Activated CD8-positive, alpha-beta memory T cell treated with anti-CD3 and anti-CD28 coated beads, Interleukin-2, amount 10 ng/mL, durations not matched to agents 7 days and 5 days (primary cell): Measurements from ENCODE around the gene ST3GAL5. TPM values are rescaled to one million over a fixed set of nuclear protein-coding genes. Genes with fewer than 3 reads are reported as not detected.
"Not testable (repeated sequence)": the region's sequence is repeated elsewhere in the genome, so short reads cannot be mapped to it uniquely, and the experiment has no call there.

Source experiments
- ATAC-seq: fragments of 150-1000 bp; cut with Tn5 transposase; one replicate; pipeline ENCODE4 v1.10.0; 2021; ENCODE audit warnings: moderate library complexity
- CTCF ChIA-PET: fragments of 350-600 bp; sonication (Branson Sonifier 250); formaldehyde crosslinking; loops from one replicate; lab custom pipeline; 2021; ENCODE audit warnings: antibody characterized with exemption; lab: Charles Lee
- DNase-seq: peaks from one replicate; pipeline ENCODE4 v3.0.0-alpha.2; 2020
- H3K27ac Mint-ChIP-seq: one replicate; pipeline ENCODE4 v1.8.0; 2021; ENCODE audit warnings: mild to moderate bottlenecking, mixed read lengths
- H3K27me3 Mint-ChIP-seq: one replicate; pipeline ENCODE4 v1.8.0; 2021; ENCODE audit warnings: mixed read lengths
- H3K36me3 Mint-ChIP-seq: one replicate; pipeline ENCODE4 v1.8.0; 2021; ENCODE audit warnings: mild to moderate bottlenecking, mixed read lengths
- H3K4me1 Mint-ChIP-seq: one replicate; pipeline ENCODE4 v1.8.0; 2021; ENCODE audit warnings: mixed read lengths
- H3K4me3 Mint-ChIP-seq: one replicate; pipeline ENCODE4 v1.8.0; 2021; ENCODE audit warnings: mild to moderate bottlenecking, moderate library complexity, mixed read lengths
- H3K9me3 Mint-ChIP-seq: one replicate; pipeline ENCODE4 v1.8.0; 2022; ENCODE audit warnings: low read depth, mixed read lengths
- total RNA-seq, 2 experiments: library from RNA; stranded (reverse); gene quantifications; one replicate each; pipeline ENCODE4 v1.2.3, GENCODE V29; 2021

Gene ST3GAL5
- total RNA-seq, 2 experiments from 2014 or later = 73.9 to 74.0 TPM

DNA sequence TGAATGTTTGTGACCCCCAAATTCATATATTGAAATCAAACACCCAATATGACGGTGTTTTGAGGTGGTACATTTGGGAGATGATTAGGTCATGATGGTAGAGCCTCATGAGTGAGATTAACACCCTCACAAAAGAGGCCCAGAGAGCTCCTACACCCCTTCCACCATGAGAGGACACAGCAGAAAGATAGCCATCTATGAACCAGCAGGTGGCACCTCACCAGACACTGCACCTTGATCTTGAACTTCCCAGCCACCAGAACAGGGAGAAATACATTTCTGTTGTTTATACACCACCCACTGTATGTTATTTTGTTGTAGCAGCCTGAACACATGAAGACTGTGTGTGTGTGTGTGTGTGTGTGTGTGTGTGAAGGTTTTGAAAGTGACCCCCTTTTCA lies 58.1 kb downstream of the ST3GAL5 start:
- CTCF ChIA-PET = interaction anchor here (0.8 to 12.2 kb wide), 21 partner anchors 8 to 390 kb away, joined by 3 to 391 read pairs (median 5); partner anchors contain the start of genes POLR1A, PTCD3 and ST3GAL5
- H3K9me3 Mint-ChIP-seq = peaks cover 8% of the 10 kb centered on the region
- no peak for DNase-seq
- peaks cover 11% of the 10 kb centered on the region for H3K27me3 Mint-ChIP-seq
- H3K36me3 Mint-ChIP-seq = peaks cover 21% of the 10 kb centered on the region
- H3K27ac Mint-ChIP-seq = no peak overlapping the region
- peaks cover 40% of the 10 kb centered on the region for H3K4me1 Mint-ChIP-seq
- H3K4me3 Mint-ChIP-seq = no peak overlapping the region
- ATAC-seq = peak; percentile 49

DNA sequence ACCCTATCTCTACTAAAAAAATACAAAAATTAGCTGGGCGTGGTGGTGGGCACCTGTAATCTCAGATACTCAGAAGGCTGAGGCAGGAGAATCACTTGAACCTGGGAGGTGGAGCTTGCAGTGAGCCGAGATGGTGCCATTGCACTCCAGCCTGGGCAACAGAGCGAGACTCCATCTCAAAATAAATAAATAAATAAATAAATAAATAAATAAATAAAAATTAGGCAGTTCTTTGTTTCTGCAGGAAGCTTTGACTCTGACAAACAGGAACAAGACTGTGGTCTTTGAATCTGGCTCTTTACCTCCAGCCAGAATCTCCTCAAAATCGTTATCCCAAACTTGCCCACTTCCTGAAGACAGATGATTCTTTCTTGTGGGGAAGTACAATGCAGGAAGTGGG lies 59.4 kb downstream of the ST3GAL5 start:
- not testable (repeated sequence) for H3K9me3 Mint-ChIP-seq, H3K4me3 Mint-ChIP-seq, H3K27ac Mint-ChIP-seq, DNase-seq, ATAC-seq
- peaks cover 12% of the 10 kb centered on the region for H3K36me3 Mint-ChIP-seq
- peaks cover 40% of the 10 kb centered on the region for H3K4me1 Mint-ChIP-seq
- H3K27me3 Mint-ChIP-seq = peaks cover 13% of the 10 kb centered on the region
- CTCF ChIA-PET = interaction anchor here (1.1 to 12.2 kb wide), 15 partner anchors 10 to 274 kb away, joined by 3 to 391 read pairs (median 12); partner anchors contain the start of gene ST3GAL5

GRCh38 chr2:85828725-85829124 lies 60.1 kb downstream of the ST3GAL5 start:
- Mint-ChIP-seq H3K4me3 (no peak overlapping the region), H3K27ac (no peak overlapping the region), H3K27me3 (peaks cover 13% of the 10 kb centered on the region), H3K4me1 (peaks cover 40% of the 10 kb centered on the region), H3K36me3 (peaks cover 8% of the 10 kb centered on the region), H3K9me3 (no peaks in the 10 kb centered on the region)
- CTCF ChIA-PET = interaction anchor here (1.4 to 12.2 kb wide), 14 partner anchors 10 to 275 kb away, joined by 3 to 391 read pairs (median 10); partner anchors contain the start of gene ST3GAL5
- DNase-seq (no peak), ATAC-seq (no peak)

DNA sequence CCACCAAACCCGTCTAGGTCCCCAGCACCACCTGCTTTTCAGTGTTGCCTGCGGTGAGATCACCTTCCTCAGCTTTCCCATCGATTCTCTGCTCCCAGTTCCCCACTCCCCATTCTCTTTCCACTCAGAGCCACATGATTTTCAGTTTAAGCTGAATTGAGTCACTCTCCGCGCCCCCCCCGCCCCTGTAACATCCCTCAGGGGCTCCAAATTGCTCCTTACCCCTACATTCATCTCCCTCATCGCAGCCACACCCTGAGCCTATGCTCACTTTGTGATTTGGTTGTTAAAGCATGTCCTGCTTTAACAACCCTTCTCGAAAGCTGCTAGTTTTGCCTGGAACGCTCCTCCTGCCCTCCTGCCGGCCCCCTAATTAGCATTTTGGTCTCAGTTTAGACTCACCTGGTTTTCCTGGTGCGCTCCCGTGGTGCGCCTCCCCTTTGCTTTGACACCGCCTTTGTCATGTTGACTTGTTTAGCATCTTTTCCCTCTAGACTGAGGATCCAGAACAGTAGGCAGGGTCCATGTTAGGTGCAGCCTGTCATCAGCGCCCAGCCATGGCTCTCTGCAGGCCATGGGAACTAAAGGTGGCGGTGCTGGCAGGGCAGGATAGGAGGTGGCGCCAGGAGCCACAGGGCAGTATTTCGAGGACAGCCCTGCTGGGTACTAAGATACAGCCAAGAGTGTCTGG lies 60.8 kb downstream of the ST3GAL5 start:
- no peaks in the 10 kb centered on the region for H3K9me3 Mint-ChIP-seq
- no peak overlapping the region for H3K4me3 Mint-ChIP-seq
- H3K27ac Mint-ChIP-seq = peak overlapping the region; percentile 74
- peaks cover 35% of the 10 kb centered on the region for H3K4me1 Mint-ChIP-seq
- CTCF ChIA-PET = interaction anchor here (0.6 to 12.2 kb wide), 68 partner anchors 8 to 357 kb away, joined by 3 to 391 read pairs (median 5); partner anchors contain the start of genes ATOH8, POLR1A, PTCD3 and ST3GAL5
- peaks cover 3% of the 10 kb centered on the region for H3K36me3 Mint-ChIP-seq
- no peak for DNase-seq
- H3K27me3 Mint-ChIP-seq = peaks cover 12% of the 10 kb centered on the region
- ATAC-seq = no peak

GRCh38 chr2:85826990-85827878 lies 61.6 kb downstream of the ST3GAL5 start:
- CTCF ChIA-PET = interaction anchor here (0.6 to 12.2 kb wide), 69 partner anchors 8 to 358 kb away, joined by 3 to 391 read pairs (median 5); partner anchors contain the start of genes ATOH8, POLR1A, PTCD3 and ST3GAL5
- Mint-ChIP-seq H3K4me3 (no peak overlapping the region), H3K27me3 (peaks cover 18% of the 10 kb centered on the region), H3K36me3 (peaks cover 3% of the 10 kb centered on the region), H3K4me1 (peaks cover 35% of the 10 kb centered on the region), H3K9me3 (no peaks in the 10 kb centered on the region), H3K27ac (peak overlapping the region; percentile 74)
- ATAC-seq (peak; percentile 98), DNase-seq (peak; percentile 89)

DNA sequence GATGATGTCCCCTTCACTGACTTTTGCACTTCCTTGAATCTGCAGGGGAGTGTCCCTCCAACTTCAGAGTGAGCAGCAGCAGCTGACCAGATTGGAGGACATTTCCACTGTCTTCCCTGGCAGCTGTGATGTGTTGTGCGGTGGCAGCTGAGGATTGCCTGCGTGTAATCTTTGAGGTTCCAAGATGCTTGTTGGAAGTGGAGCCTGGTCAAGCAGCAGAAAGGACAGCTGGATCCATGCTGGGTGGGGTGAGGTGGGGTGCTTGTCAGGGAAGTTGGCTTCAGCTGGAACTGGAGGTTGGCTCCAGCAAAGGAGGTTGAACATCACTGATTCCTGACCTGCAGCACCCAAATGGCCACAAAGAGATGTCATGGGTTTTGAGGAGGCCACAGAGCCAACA lies 64.8 kb downstream of the ST3GAL5 start:
- Mint-ChIP-seq H3K27me3 (peaks cover 41% of the 10 kb centered on the region), H3K4me1 (peaks cover 12% of the 10 kb centered on the region), H3K27ac (no peak overlapping the region), H3K9me3 (no peaks in the 10 kb centered on the region), H3K36me3 (no peaks in the 10 kb centered on the region), H3K4me3 (no peak overlapping the region)
- CTCF ChIA-PET = interaction anchor here (0.8 to 12.2 kb wide), 8 partner anchors 8 to 255 kb away, joined by 3 to 391 read pairs (median 4); partner anchors contain the start of gene ST3GAL5
- DNase-seq (no peak), ATAC-seq (no peak)

DNA sequence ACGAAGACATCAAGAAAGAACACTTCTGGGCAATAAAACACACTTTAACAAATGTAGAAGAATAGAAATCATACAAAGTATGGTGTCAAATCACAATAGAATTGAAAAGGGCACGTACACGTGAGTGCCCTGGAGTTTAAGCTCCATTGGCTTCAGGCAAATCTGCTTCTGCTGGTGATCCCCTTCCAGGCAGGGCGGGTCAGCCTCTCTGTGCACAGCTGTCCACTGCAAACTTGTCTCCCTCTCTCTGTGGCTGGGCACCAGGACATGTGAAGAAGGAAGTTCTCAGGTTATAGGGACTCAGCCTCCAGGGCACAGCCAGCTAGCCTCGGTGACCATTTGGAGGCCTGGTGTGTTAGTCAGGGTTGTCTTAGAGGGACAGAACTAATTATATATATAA lies 66.0 kb downstream of the ST3GAL5 start:
- H3K4me1 Mint-ChIP-seq = peaks cover 5% of the 10 kb centered on the region
- no peak overlapping the region for H3K4me3 Mint-ChIP-seq
- CTCF ChIA-PET = interaction anchor here (1.6 to 12.2 kb wide), 3 partner anchors 9 to 256 kb away, joined by 4 to 391 read pairs (median 10); no protein-coding TSS in a partner anchor
- ATAC-seq = no peak
- H3K27ac Mint-ChIP-seq = no peak overlapping the region
- H3K27me3 Mint-ChIP-seq = peaks cover 50% of the 10 kb centered on the region
- no peak for DNase-seq
- H3K36me3 Mint-ChIP-seq = no peaks in the 10 kb centered on the region
- H3K9me3 Mint-ChIP-seq = no peaks in the 10 kb centered on the region

GRCh38 chr2:85819811-85820510 lies 68.8 kb downstream of the ST3GAL5 start:
- no peak for DNase-seq
- peaks cover 47% of the 10 kb centered on the region for H3K27me3 Mint-ChIP-seq
- no peak for ATAC-seq
- H3K27ac Mint-ChIP-seq = no peak overlapping the region
- CTCF ChIA-PET = interaction anchor here (1.6 to 7.2 kb wide), 3 partner anchors 8 to 259 kb away, joined by 5 to 30 read pairs (median 17); no protein-coding TSS in a partner anchor
- no peak overlapping the region for H3K4me3 Mint-ChIP-seq
- H3K36me3 Mint-ChIP-seq = no peaks in the 10 kb centered on the region
- H3K4me1 Mint-ChIP-seq = no peaks in the 10 kb centered on the region
- no peaks in the 10 kb centered on the region for H3K9me3 Mint-ChIP-seq

- DNase-seq (peak; percentile 37), ATAC-seq (no peak)
- CTCF ChIA-PET = interaction anchor here (0.6 to 7.6 kb wide), 37 partner anchors 9 to 369 kb away, joined by 3 to 130 read pairs (median 6); partner anchors contain the start of genes ATOH8 and USP39
- Mint-ChIP-seq H3K4me3 (no peak overlapping the region), H3K27ac (no peak overlapping the region), H3K4me1 (no peaks in the 10 kb centered on the region), H3K27me3 (peaks cover 30% of the 10 kb centered on the region), H3K9me3 (no peaks in the 10 kb centered on the region), H3K36me3 (no peaks in the 10 kb centered on the region)
Measured at GRCh38 chr2:85814802-85815550, 73.8 kb downstream of the ST3GAL5 start.

- H3K27me3 Mint-ChIP-seq = peaks cover 26% of the 10 kb centered on the region
- no peak overlapping the region for H3K27ac Mint-ChIP-seq
- peak; percentile 98 for ATAC-seq
- H3K4me1 Mint-ChIP-seq = no peaks in the 10 kb centered on the region
- CTCF ChIA-PET = interaction anchor here (0.6 to 7.6 kb wide), 49 partner anchors 9 to 395 kb away, joined by 3 to 130 read pairs (median 4); partner anchors contain the start of genes ATOH8, SH2D6 and USP39
- H3K4me3 Mint-ChIP-seq = no peak overlapping the region
- H3K36me3 Mint-ChIP-seq = no peaks in the 10 kb centered on the region
- no peaks in the 10 kb centered on the region for H3K9me3 Mint-ChIP-seq
- peak; percentile 89 for DNase-seq
Measured at GRCh38 chr2:85813982-85814801, 74.6 kb downstream of the ST3GAL5 start.
